Progenitor cell of endocrine pancreas (in vitro differentiated cells): ENCODE results near the gene GRIA3. TPM values are rescaled to one million over a fixed set of nuclear protein-coding genes. Genes with fewer than 3 reads are reported as not detected.

ENCODE experiments used
- DNase-seq: peaks from one replicate; pipeline ENCODE4 v3.0.0; 2021; ENCODE audit warnings: low spot score; ENCODE audit not compliant: unreplicated experiment
- H3K27ac Mint-ChIP-seq: 2 replicates; pipeline ENCODE4 v1.8.0; 2021; ENCODE audit warnings: mild to moderate bottlenecking, moderate library complexity, mixed read lengths
- H3K27me3 Mint-ChIP-seq: 2 replicates; pipeline ENCODE4 v1.8.0; 2021; ENCODE audit warnings: mixed read lengths
- H3K36me3 Mint-ChIP-seq: 2 replicates; pipeline ENCODE4 v1.8.0; 2022; ENCODE audit warnings: mixed read lengths; ENCODE audit not compliant: insufficient read depth
- H3K4me1 Mint-ChIP-seq: 2 replicates; pipeline ENCODE4 v1.8.0; 2021; ENCODE audit warnings: low read depth, mixed read lengths
- H3K4me3 Mint-ChIP-seq: 2 replicates; pipeline ENCODE4 v1.8.0; 2021; ENCODE audit warnings: low read depth, mild to moderate bottlenecking, moderate library complexity, mixed read lengths
- H3K9me3 Mint-ChIP-seq: 2 replicates; pipeline ENCODE4 v1.8.0; 2021; ENCODE audit warnings: low read depth, mixed read lengths
- CTCF ChIP-seq: fragments of 200-600 bp; sonication (generic); IDR thresholded peaks from one replicate; pipeline ENCODE4 v1.5.0; 2021; ENCODE audit warnings: antibody characterized with exemption, mild to moderate bottlenecking; ENCODE audit not compliant: unreplicated experiment
- total RNA-seq: library from RNA; stranded (reverse); gene quantifications from 2 replicates; pipeline ENCODE4 v1.2.1, GENCODE V29; 2021

Gene GRIA3
- total RNA-seq, 1 donor from 2014 or later = 2.5 TPM

GRCh38 chrX:123155327-123155726, 28.8 kb upstream of the GRIA3 start:
- TF ChIP-seq CTCF = no peak
- H3K4me1 Mint-ChIP-seq = no peaks in the 10 kb centered on the region
- H3K4me3 Mint-ChIP-seq = no peak overlapping the region
- H3K36me3 Mint-ChIP-seq = no peaks in the 10 kb centered on the region
- H3K27me3 Mint-ChIP-seq = no peaks in the 10 kb centered on the region
- no peak for DNase-seq
- peaks cover 29% of the 10 kb centered on the region for H3K9me3 Mint-ChIP-seq
- no peak overlapping the region for H3K27ac Mint-ChIP-seq

GRCh38 chrX:123157586-123157985, 26.5 kb upstream of the GRIA3 start:
- Mint-ChIP-seq H3K4me1 (no peaks in the 10 kb centered on the region), H3K27me3 (no peaks in the 10 kb centered on the region)

GRCh38 chrX:123159403-123159802, 24.7 kb upstream of the GRIA3 start:
- no peak for DNase-seq
- Mint-ChIP-seq H3K4me1 (no peaks in the 10 kb centered on the region), H3K9me3 (peaks cover 29% of the 10 kb centered on the region), H3K27ac (no peak overlapping the region), H3K36me3 (peaks cover 2% of the 10 kb centered on the region), H3K4me3 (no peak overlapping the region), H3K27me3 (no peaks in the 10 kb centered on the region)
- TF ChIP-seq CTCF = no peak

More at GRCh38 chrX:123157586-123157985, 26.5 kb upstream of the GRIA3 start:
- Mint-ChIP-seq H3K36me3 (peaks cover 2% of the 10 kb centered on the region), H3K27ac (no peak overlapping the region), H3K4me3 (no peak overlapping the region), H3K9me3 (peaks cover 22% of the 10 kb centered on the region)
- DNase-seq = no peak
- no peak for TF ChIP-seq CTCF

GRCh38 chrX:123167621-123168020, 16.5 kb upstream of the GRIA3 start:
- no peaks in the 10 kb centered on the region for H3K36me3 Mint-ChIP-seq
- H3K27ac Mint-ChIP-seq = no peak overlapping the region
- no peaks in the 10 kb centered on the region for H3K27me3 Mint-ChIP-seq
- H3K4me3 Mint-ChIP-seq = no peak overlapping the region
- peaks cover 35% of the 10 kb centered on the region for H3K9me3 Mint-ChIP-seq
- TF ChIP-seq CTCF = no peak
- H3K4me1 Mint-ChIP-seq = peaks cover 16% of the 10 kb centered on the region
- no peak for DNase-seq

- H3K4me1 Mint-ChIP-seq = peaks cover 16% of the 10 kb centered on the region
These were observed 14.7 kb upstream of the GRIA3 start for GRCh38 chrX:123169247-123169901.

More at GRCh38 chrX:123169247-123169901, 14.7 kb upstream of the GRIA3 start:
- no peak overlapping the region for H3K27ac Mint-ChIP-seq
- H3K9me3 Mint-ChIP-seq = peaks cover 34% of the 10 kb centered on the region
- no peak overlapping the region for H3K4me3 Mint-ChIP-seq
- H3K27me3 Mint-ChIP-seq = no peaks in the 10 kb centered on the region
- H3K36me3 Mint-ChIP-seq = no peaks in the 10 kb centered on the region
- TF ChIP-seq CTCF = no peak
- DNase-seq = no peak
